ENCODE data around the gene ANKS1B. TPM values are rescaled to one million over a fixed set of nuclear protein-coding genes. Genes with fewer than 3 reads are reported as not detected.

The ANKS1B gene
- total and polyA plus RNA-seq, 7 donors = 0.46 to 7.4 (median 3.6) TPM

DNA sequence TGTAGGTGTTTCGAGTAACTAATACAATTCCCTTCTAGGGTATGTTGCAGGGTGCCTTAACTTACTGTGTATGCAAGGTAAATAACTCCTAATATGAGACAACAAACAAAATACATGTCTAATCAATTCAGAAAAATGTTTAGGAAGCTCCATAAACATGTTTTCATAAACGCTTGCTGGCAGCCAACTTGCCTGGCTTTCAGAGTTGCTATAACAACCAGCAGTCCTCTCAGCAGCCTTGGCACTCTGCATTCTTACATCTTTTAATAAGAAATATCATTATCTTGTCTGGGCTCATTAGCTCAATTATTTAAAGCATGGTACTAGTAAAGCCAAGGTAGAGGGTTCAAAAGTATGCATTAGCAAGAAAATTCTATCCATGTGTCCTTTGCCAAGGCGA, 862.2 kb downstream of the ANKS1B start:
- no peaks in the 10 kb centered on the region for H3K9me3 ChIP-seq
- no peaks in the 10 kb centered on the region for H3K36me3 ChIP-seq (ENCODE audit: insufficient read depth in 1 of 2, low read depth in 1 of 2)
- intact Hi-C loops (cut with DNase I) = no loop called here
- DNase-seq = no peak
- H3K27ac ChIP-seq = no peak overlapping the region
- H3K27me3 ChIP-seq (ENCODE audit: insufficient read depth in 3 of 3, low read length in 2 of 3) = no peaks in the 10 kb centered on the region
- H3K4me1 ChIP-seq = no peaks in the 10 kb centered on the region
- no peak overlapping the region for H3K4me3 ChIP-seq
- TF ChIP-seq, protein P1, sequence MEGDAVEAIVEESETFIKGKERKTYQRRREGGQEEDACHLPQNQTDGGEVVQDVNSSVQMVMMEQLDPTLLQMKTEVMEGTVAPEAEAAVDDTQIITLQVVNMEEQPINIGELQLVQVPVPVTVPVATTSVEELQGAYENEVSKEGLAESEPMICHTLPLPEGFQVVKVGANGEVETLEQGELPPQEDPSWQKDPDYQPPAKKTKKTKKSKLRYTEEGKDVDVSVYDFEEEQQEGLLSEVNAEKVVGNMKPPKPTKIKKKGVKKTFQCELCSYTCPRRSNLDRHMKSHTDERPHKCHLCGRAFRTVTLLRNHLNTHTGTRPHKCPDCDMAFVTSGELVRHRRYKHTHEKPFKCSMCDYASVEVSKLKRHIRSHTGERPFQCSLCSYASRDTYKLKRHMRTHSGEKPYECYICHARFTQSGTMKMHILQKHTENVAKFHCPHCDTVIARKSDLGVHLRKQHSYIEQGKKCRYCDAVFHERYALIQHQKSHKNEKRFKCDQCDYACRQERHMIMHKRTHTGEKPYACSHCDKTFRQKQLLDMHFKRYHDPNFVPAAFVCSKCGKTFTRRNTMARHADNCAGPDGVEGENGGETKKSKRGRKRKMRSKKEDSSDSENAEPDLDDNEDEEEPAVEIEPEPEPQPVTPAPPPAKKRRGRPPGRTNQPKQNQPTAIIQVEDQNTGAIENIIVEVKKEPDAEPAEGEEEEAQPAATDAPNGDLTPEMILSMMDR (IDR thresholded peaks at IDR 0.05) = no peak
- 84 to 92% (median 89%) methylated on average over 3 of the region's 3 CpGs for WGBS, 3 donors
- no peak for ATAC-seq

DNA sequence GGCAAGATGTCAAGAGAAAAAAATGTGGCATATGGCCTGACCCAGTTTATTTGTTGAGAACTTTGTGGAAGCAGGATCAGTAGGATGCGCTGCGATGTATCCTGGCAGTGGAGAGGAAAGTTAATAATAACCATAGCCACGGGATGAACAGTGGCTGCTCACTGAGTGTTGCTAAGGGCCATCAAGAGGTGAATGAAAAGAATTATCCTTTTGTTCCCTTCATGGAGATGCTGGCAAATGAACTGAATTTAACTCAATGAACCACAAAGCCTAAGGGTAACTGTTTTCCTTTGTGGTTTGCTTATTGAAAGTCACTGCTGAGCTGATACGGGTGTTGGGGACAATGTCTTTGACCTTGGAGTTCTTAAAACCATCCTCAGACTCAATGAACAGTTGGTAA, 863.2 kb downstream of the ANKS1B start:
- DNase-seq = no peak
- Histone ChIP-seq H3K27ac (no peak overlapping the region), H3K4me3 (no peak overlapping the region), H3K9me3 (no peaks in the 10 kb centered on the region), H3K4me1 (no peaks in the 10 kb centered on the region), H3K27me3 (ENCODE audit: insufficient read depth in 3 of 3, low read length in 2 of 3) (no peaks in the 10 kb centered on the region), H3K36me3 (ENCODE audit: insufficient read depth in 1 of 2, low read depth in 1 of 2) (no peaks in the 10 kb centered on the region)
- WGBS, 3 donors = 41 to 62% (median 49%) methylated on average over 4 of the region's 4 CpGs
- intact Hi-C loops (cut with DNase I) = no loop called here
- TF ChIP-seq, protein P1 (IDR thresholded peaks at IDR 0.05) = no peak
- ATAC-seq = no peak

DNA sequence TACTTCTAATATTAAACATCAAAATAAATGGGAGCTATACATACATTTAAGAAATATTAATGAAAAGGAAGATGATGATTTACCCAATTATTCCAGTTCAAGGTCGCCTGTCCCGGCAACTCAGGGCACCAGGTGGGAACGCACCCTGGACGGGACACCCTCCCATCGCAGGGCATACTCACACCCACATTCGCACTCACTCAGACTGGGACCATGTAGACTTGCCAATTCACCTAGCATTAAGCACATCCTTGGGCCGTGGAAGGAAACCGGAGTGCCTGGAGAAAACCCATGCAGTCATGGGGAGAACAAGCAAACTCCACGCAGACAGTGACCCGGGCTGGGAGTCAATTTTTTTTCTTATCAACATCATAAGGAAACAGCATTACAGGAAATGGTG, 864.8 kb downstream of the ANKS1B start:
- WGBS, 3 donors = 77 to 89% (median 85%) methylated on average over 10 of the region's 10 CpGs
- ATAC-seq (no peak), DNase-seq (no peak)
- H3K4me3 ChIP-seq = no peak overlapping the region
- no peak overlapping the region for H3K27ac ChIP-seq
- H3K27me3 ChIP-seq (ENCODE audit: insufficient read depth in 3 of 3, low read length in 2 of 3) = no peaks in the 10 kb centered on the region
- no peaks in the 10 kb centered on the region for H3K9me3 ChIP-seq
- no peaks in the 10 kb centered on the region for H3K36me3 ChIP-seq (ENCODE audit: insufficient read depth in 1 of 2, low read depth in 1 of 2)
- intact Hi-C loops (cut with DNase I) = no loop called here
- TF ChIP-seq, protein P1 (IDR thresholded peaks at IDR 0.05) = no peak
- no peaks in the 10 kb centered on the region for H3K4me1 ChIP-seq

DNA sequence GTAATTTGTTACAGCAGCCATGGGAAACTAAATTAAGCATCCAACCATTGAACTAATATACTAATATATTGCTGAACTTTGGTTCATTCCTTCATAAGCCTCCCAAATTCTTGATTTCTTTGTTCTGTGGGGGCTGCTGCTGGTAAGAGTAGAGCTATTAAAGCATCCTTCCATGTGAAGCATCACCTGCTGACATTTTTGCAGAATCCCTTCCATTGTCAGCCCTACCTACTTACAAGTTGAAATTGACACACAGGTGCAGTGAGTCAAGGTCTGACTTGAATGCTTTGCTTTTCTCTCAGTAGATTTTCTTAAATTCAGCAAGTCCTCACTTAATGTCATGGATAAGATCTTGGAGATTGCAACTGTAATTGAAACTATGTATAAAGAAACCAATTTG, 865.3 kb downstream of the ANKS1B start:
- H3K27ac ChIP-seq = no peak overlapping the region
- H3K27me3 ChIP-seq (ENCODE audit: insufficient read depth in 3 of 3, low read length in 2 of 3) = no peaks in the 10 kb centered on the region
- no peak overlapping the region for H3K4me3 ChIP-seq
- H3K9me3 ChIP-seq = no peaks in the 10 kb centered on the region
- H3K36me3 ChIP-seq (ENCODE audit: insufficient read depth in 1 of 2, low read depth in 1 of 2) = no peaks in the 10 kb centered on the region
- H3K4me1 ChIP-seq = no peaks in the 10 kb centered on the region
- DNase-seq = no peak
- no peak for ATAC-seq
- intact Hi-C loops (cut with DNase I) = no loop called here
- TF ChIP-seq, protein P1 (IDR thresholded peaks at IDR 0.05) = no peak

DNA sequence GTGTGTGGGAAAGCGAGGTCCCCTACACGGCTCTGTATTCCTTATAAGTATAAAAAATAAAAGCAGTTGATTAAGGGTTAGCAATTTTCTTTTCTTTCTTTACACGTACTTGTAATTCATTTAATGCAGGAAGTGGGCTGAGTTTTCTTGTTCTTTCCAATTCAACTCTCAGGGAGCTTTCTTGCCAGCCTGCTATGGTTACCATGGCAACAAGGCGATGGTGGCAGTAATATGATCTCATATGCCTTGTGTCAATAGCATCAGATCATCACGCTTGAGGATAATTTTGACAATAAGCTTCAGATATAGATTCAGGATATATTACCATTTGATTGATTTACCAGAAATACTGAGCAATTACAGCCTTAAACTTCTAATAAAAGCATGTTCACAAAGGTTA, 873.1 kb downstream of the ANKS1B start:
- ATAC-seq (no peak), DNase-seq (no peak)
- 60 to 70% (median 67%) methylated on average over 5 of the region's 5 CpGs for WGBS, 3 donors
- H3K36me3 ChIP-seq (ENCODE audit: insufficient read depth in 1 of 2, low read depth in 1 of 2) = no peaks in the 10 kb centered on the region
- H3K27me3 ChIP-seq (ENCODE audit: insufficient read depth in 3 of 3, low read length in 2 of 3) = no peaks in the 10 kb centered on the region
- H3K4me1 ChIP-seq = no peaks in the 10 kb centered on the region
- H3K9me3 ChIP-seq = no peaks in the 10 kb centered on the region
- H3K27ac ChIP-seq = no peak overlapping the region
- TF ChIP-seq, protein P1 (IDR thresholded peaks at IDR 0.05) = no peak
- H3K4me3 ChIP-seq = no peak overlapping the region
- intact Hi-C loops (cut with DNase I) = no loop called here
